ENCODE results near the gene SEMA5B.

The SEMA5B gene

DNA sequence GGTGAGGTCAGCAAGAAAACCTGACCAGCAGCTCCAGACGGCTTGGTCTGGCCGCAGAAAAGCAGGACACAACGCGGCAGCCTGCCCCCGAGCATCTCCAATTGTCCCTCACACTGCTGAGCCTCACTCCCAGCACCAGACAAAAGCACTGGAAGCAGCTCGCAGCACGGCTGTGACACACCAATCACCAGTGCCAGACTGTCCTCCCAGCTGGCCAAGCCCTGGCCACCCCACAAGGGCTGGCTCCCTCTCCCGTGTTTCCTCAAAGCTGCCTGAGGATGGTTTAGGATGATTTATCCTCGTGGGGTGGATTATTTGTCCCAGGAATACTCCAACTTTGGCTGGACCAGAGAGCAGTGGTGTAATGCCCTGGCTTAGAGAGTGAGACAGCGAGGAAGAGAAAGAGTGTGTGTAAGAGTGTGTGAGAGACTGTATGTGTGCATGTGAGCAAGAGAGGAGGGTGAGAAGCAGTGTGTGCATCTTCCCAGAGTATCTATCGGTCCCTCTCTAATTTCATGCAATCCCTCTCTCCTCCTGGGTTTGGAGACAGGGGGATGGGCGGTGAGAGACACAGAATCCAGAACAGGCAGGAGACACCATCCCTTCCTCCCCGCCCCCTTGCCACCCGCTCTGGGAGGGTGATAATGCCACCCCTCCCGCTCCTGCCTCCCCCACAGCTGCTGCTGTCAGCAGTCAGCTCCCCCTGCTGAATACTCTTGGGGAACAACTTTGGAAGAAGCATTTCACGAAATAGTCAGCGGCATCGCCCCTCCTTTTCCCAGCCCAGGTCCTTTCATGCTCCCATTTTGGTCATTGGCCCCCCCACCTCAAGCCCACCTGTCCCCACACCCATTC, 34.2 kb downstream of the SEMA5B start:
- no peak for DNase-seq

DNA sequence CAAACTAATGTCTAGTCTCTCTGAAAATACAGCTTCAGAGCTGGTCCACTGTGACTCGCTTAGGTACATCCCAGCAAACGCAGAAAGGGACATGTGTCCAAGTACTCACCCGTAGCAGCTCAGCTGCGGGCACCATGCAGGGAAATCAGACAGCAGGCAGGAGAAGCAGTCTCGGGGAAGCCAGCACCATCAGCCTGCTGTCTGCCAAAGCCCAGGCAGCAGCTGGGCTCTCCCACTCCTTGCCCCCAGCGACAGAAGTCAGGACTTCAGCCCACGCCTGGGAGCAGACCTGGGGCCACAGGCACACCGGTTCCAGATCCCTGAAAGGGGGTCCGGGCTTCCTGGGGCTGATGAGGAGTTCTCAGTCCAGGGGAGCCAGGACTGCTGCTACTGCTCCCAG, 34.9 kb downstream of the SEMA5B start:
- no peak for DNase-seq

DNA sequence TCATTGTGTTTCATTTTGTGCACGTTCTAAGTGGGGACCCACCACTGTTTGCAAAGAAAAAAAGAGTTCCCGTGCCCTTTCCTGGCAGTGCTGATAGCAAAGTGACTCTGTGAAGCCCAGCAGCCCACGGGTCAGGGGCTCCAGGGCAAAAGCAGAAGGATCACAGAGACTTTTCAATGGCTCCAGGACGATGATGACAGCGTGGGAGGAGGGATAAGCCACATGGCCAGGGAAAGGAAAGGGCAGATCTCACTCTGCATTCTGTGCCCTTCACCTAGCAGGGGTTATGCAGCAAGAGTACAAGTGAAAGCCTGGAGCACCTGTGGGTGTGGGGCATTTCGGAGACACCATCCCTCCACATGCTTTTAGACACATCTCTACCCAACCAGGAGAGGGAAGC, 35.4 kb downstream of the SEMA5B start:
- DNase-seq = no peak

DNA sequence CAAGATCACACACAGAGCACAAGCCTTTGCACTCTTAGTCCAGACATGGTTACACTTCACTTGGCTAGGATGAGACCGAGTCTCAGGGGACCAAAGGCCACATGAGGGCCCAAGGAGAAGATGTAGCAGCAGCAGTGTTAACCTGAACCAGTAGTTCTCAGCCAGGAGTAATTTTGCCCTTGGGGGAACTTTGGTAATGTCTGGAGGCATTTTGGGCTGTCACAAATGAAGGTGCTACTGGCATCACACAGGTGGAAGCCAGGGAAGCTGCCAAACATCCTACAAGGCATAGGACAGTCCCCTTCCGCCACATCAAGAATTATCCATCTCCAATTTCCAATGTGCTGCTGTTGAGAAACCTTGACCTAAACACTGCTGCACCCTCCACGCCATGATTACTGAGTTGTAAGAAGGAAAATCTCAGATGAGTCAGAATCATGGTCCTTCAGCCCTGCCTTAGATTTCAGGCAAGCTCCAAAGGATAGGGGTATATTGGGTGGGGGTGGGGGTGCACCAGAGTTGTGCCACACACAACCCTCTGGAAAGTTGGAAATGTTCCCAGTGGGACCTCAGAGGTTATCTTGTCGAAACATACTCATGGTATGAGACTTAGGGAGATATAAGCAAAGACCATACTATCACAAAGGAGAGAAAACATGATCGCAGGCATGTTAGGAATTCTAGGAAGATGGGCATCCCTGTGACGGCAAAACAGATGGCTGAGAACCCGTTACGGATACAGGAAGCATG, 36.2 kb downstream of the SEMA5B start:
- no peak for DNase-seq

DNA sequence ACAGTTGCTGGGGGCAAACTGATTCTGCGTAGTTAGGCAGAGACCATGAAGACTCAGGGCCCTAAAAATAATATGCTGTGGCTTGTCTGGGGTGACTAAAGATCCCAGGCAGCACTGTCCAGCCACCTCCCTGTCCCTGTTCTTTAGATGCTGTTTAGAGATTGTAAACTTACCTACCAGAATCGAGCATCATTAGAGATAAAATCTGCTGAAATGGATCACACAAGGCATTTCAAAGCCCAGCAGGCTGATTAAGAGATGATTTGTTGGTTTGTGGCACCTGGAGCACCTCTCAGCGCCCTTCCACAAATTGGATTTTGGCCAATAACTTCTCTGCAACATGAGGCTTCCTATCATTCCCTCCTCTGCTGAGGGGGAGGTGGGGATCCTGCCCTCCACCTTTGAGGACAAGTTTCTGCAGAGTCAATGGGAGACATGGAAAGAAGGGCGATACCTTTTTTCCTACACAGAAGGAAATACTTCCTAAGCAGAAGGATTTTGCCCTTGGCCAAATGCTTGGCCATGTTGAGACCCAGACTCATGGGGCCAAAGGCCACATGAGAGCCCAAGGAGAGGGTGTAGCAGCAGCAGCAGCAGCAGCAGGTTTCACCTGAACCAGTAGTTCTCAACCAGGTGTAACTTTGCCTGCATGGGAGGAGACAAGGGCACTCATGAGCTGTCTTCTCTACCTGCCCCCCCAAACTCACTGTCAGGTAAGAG, 37.5 kb downstream of the SEMA5B start:
- no peak for DNase-seq

DNA sequence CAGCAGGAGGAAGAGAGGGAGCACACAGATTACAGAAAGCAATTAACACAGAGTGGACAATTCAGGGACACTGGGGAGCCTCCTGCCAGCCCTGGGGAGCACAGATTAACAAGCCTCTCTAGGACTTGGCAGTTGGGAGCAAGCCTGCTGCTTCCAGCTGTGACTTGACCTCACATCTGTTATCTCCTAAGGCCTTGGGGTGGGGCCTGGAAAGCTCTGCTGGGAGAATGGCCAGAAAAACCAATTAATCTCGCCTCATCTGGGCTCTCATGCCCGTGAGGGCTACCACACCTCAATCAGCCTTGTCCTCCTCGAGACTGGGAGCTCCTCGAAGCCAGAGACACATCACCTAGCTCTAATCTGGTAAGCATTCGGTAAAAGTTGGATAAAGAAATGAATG, 39.1 kb downstream of the SEMA5B start:
- no peak for DNase-seq

DNA sequence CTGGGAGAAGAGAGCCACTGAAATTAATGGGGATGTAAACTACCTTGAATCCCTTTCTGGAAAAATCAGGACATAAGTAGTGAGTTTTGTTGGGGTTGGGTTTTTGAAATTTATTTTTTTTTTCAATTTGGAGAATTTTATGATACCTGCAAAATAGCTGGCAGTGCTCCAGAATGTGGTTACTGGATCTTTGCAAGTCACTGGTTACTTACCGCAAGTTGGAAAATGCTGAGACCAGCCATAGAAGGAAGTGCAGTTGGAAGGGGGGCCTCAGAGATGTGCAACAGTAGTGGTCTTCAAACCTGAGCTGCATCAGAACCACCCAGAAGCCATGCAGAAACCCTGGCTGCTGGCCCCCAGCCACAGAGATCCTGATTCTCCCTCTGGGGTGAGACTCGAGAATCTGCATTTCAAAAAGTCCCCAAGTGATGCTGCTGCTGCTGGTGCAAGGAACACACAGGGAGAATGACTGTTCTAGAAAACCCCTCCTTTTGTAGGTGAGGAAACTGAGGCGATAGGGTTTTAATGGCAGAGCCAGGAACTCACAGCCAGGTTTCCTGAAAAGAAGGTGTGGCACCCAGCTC, 39.7 kb downstream of the SEMA5B start:
- DNase-seq = no peak

DNA sequence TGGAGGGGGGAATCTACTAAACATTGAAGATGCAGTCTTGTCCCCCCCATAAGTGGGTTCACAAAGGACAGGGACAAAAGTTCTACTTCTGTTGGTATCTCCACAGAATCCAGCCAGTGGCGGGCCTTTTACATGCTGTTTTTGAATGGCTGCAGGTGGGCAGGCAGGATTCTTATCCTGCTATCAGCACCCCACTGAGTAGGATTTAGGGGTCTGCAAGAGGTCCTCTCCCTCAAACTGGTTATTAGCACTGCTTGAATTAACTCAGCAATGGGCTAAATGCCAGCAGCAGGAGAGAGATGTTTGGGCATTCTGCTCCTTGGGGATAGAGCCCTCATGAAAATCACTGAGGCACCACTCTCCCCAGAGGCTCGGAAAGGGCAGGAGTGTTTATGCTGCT, 40.3 kb downstream of the SEMA5B start:
- DNase-seq = no peak

DNA sequence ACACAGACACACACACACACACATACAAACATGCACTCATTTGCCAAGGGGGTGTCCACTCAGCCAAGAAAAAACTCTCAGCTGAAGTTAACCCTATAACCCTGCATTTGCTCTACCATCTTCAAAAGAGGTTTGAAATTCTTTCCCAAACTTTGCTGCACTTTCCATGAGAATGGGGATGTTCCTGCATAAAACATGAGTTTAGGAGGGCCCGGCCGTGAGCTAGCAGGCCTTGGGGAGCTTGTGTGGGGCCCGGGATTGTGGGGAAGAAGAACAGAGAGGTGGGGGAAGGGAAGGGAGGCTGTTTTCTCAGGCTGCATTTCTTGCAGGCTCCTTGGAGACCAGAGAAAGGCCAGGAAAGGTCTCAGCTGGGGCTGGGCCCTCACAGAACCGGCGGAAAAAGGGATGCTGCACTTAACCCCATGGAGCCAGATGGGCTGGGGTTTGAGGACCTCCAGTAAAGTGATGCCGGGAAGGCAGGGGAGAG, 40.8 kb downstream of the SEMA5B start:
- DNase-seq = no peak

DNA sequence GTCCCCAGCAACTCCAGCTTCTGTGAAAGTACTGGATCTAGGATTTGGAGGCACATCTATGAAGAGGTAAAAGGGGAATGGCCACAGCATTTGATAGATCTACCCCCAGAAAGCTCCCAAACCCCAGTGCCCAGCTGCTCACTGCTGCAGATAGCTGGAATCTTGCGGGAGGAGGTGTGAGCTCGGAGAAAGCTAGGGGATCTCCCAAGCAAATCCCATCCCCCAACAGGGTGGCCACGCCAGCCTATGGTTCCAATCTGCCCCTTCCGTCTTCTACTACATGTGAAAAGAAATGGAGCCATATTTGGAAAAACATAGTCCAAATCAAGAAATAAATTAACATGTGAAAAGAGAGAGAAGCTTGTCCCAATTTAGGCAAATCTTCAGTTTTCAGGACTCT, 42.0 kb downstream of the SEMA5B start:
- no peak for DNase-seq

DNA sequence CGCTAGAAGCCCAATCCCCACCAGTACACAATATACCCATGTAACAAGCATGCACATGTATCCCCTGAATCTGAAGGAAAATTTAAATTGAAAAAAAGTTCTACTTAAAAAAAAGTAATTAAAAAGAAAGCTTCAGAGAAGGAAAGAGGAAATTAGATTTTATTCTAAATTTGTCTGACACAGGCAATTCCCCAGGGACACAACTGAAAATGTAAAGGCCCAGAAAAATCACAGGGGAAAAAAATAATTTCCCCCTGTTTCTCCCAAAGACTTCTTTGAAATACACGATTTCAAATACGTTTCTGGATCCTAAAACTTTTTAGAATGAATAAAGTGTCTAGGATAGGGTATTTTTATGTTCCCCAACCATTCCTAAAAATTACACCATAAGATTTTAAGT, 42.9 kb downstream of the SEMA5B start:
- no peak for DNase-seq

DNA sequence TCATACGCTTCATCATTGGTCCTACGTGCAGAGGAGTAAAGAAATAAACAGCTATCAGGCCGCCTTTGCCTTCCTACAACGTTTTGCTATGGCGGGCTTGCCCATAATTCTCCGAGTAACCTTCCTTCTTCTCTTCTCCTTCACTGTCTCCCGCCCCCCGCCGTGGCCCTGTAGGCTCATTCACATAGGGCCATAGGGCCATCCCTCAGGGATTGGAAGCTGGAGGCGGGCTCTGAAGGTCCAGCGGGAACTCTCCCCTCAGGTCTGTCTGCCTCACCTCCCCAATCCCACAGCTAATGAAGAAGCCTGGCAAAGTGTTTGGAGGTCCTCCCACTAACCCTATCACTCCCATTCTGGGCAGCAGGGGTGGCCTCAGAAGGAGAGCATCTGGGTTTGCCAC, 43.6 kb downstream of the SEMA5B start:
- no peak for DNase-seq

DNA sequence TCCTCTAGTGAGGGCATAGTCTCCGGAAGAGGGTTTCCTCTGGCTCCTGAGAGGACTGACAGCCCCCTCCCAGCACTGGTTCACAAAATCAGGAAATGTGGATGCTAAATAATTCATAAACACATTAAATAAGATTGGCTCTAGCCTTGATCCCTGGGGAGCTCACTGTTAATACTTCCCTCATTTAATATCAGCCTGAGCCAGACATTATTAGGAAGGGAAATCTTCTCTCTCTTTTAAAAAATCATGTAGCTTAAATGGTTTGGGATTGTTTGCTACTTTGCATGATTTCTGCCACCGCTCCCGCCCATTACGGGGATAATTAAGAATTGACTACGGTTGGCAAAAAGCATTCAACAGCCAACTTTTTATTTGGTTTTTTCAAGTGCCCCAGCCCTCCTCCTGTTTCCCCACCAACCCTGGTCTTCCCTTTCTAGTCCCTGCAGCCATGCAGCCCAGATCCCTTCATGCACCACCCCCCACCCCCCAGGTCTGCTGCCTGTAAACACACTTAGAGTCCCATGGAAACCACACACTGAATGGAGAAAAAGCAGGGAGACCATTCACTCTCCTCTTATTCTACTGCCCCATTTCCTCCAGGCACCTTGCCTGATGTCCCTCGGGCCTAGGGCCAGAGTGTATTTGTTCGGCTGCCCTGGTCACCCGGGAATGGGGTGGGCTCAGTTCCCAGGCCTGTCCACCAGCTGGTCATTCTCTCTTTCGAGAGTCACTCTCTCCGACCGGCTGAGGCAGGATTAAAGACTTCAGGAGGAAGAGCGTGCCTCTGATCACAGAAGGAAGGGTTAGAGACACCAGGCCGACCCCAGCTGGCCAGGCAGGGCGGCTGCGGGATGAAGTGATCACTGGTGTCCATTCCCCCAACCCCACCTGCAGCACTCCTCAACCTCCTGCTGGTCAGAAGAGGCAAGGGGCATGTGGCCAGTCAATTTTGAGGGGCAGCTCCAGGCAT, 45.1 kb downstream of the SEMA5B start:
- DNase-seq = no peak

DNA sequence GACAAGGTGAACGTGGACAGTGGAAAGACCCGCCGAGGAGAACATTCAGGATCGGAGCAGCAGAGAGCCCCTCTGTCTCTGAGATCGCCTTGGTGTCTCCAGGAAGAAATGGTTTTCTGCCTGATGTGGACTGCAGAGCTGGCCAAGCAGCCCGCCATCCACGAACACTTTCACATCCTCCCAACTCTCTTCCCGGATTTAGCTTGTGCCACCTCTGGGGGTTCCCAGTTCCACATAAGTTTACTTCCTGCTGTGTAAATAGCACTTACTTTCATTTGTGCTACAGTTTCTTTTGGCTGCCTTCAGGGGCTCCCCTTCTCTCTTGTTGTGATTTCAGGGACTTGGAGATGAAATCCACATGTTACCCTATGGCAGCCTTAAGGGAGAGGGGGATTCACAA, 48.4 kb downstream of the SEMA5B start:
- no peak for DNase-seq

DNA sequence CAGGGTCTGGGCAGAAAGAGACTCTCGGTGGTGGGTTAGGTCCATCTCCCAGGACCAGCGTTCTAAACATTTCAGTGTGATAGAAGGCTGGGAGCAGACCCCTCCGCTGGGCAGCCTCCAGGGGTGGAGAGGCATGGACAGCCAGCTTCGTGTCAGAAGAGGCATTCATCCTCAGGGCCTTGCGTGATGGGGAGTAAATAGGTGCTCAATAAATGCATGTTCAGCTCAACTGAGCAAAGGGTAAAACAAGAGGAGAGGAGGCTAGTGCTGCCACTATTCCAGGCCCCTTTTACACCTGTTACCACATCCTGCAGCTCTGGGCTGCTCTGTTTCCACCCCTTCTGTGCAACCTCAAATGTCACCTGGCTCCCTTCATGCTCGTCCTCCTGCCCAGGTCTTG, 49.0 kb downstream of the SEMA5B start:
- no peak for DNase-seq

DNA sequence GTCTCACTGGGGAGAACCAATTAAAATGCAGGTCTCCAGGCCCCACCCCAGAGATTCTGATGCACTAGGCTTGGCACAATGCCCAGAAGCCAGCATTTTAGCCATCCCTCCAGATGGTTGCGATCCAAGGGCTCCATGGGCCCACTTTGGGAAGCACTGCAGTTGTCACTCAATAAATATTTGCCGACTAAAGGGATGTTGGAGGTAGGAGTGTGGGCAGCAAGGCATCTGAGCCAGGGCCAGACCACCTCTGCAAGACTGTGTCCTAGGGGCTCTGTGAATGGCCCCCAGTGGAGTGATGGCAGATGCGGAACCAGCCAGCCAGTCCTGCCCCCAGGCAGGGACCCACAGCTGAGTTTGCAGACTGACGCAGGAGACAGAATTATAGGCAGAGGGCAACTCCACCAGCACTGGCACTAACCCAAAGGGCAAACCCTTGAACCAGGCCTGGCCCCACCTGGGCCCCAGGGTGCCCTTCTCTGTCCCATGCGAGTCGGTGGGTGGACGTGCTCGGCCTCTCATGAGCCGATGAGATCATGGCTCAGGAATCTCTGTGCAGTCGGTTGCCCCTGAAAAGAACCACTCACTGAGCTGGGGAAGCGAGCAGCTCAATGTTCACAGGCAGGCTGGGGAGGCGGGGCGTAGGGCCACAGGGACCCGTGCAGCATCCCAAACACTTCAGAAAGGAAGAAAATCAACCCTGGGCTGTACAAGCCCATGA, 49.7 kb downstream of the SEMA5B start:
- DNase-seq = no peak

DNA sequence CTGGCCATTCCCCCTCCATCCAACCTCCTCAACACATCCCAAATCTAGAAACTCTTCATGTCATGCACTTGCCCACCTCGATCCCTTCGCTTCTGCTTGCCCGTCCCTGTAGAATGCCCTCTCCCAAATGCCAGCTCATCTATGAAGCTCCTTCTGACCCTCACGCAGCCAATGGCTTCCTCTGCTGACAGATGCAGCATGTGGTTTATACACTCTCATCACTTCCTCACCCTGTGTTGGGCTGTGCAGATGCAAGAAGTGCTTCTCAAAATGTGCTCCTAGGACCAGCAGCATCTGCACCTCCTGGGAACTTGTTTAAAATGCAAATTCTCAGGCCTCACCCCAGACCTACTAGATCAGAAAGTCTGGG, 51.7 kb downstream of the SEMA5B start:
- no peak for DNase-seq

DNA sequence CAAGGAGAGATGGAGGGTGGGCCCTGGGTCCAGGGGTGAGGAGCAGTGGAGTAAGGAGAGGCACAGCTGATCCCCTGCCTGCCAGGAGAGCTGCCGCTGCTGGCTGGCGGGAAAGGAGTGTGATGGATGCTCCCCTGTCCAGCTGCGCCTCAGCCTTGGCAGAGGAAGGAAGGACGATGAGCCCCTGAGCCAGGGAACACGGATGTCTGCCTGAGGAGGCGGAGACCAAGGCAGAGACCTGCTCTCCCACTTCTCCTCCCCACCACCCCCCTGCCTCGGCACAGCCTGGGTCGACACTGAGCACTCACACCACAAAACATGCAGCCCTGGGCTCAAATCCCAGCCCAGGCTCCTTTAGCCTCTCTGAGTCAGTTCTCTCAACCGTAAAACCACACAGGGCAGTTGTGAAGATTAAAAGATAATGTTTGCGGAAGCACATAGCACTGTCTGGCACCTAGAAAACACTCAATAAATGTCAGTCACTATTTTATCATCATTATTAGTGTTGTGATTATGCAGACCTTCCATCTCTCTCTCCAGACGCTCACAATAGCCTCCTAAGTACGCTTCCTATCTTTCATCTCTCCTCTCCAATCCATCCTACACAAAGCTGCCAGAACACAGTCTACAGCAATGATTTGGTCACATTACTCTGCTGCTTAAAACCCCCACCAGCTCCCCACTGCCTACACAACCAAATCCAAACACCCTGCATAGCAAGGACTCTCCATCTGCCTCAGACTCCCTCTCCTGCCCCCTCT, 52.2 kb downstream of the SEMA5B start:
- no peak for DNase-seq

DNA sequence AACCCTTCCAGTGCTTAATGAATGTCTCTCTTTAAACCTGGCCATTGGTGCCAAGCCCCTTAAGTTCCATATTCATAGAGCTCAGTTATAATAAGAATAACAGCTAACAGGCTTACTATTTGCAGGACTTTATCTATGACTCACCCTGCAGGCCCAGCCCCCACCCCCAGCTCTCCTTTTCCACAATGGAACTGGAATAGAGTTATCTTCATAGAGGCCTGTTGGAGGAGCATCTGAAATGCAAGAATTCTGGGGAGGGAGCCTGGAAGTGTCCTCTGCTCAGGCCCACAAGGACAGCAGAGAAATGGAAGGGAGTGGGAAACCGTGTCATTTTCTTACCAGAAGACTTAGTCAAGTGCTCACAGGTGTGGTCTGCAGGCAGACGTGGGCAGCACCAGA, 52.8 kb downstream of the SEMA5B start:
- no peak for DNase-seq

DNA sequence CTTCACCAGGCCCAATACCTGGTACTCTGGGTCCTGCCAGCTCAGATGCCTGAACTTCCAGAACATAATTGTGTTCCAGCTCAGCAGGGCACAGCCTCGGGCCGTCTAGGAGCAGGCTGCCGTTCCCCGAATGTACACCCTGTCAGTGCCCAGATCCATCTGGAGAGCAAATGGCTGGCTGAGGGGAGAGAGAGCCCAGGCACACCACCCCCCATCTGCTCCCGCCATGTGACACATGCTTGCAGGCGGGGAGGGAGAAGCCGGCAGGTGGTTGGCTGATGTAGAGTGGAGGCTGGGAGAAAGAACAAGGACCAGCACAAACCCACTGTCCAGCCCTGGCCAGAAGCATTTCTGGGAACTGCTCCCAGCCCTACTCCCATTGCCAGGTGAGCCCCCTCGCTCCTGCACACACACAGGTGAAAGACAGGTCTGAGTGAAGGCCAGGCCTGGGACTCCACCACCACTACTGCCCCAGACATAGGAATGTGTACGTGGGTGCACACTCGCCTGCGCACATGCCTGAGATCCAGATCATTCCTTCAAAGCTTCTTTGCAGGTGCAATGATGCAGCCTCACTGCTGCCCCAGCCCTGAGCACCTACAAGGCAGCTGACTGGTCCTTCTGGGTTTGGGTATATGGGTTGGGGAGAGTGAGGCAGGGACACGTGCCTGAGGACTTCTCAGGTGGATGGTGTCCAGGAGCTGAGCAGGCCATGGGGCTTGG, 53.5 kb downstream of the SEMA5B start:
- DNase-seq = no peak

Measured in stimulated activated naive CD4-positive, alpha-beta T cell (primary cell).